Esophagus (tissue), 2 donors: ENCODE measurements around the gene PVALEF. TPM values are rescaled to one million over a fixed set of nuclear protein-coding genes. Genes with fewer than 3 reads are reported as not detected.

Experiments used
- H3K27ac ChIP-seq, 2 donors: one replicate each; pipeline ENCODE4 v1.5.1; 2013; ENCODE audit warnings: low read depth in 2 of 2, mild to moderate bottlenecking in 2 of 2, inconsistent platforms in 1 of 2, low read length in 1 of 2, moderate library complexity in 1 of 2
- H3K27me3 ChIP-seq, 2 donors: one replicate each; pipeline ENCODE4 v1.6.1; 2013; ENCODE audit warnings: low read length in 2 of 2, control low read depth in 1 of 2, mild to moderate bottlenecking in 1 of 2; ENCODE audit not compliant: insufficient read depth in 2 of 2, control insufficient read depth in 1 of 2
- H3K36me3 ChIP-seq, 2 donors: one replicate each; pipeline ENCODE4 v1.6.1; 2013; ENCODE audit warnings: low read length in 1 of 2; ENCODE audit not compliant: control insufficient read depth in 2 of 2, insufficient read depth in 2 of 2
- H3K4me1 ChIP-seq, 2 donors: one replicate each; pipeline ENCODE4 v1.6.1; 2013; ENCODE audit warnings: low read length in 1 of 2; ENCODE audit not compliant: control insufficient read depth in 2 of 2, insufficient read depth in 2 of 2
- H3K4me3 ChIP-seq, 2 donors: one replicate each; pipeline ENCODE4 v1.5.1; 2013; ENCODE audit warnings: low read length in 2 of 2, mild to moderate bottlenecking in 2 of 2, low read depth in 1 of 2, moderate library complexity in 1 of 2
- H3K9me3 ChIP-seq, 2 donors: one replicate each; pipeline ENCODE4 v1.6.1; 2013; ENCODE audit warnings: mild to moderate bottlenecking in 2 of 2, low read depth in 1 of 2, low read length in 1 of 2, moderate library complexity in 1 of 2; ENCODE audit not compliant: control insufficient read depth in 2 of 2, insufficient read depth in 1 of 2
- WGBS, 2 donors: extraction: QIAGEN DNeasy Blood & Tissue Kit; methylation state at CpG; one replicate each; pipeline ENCODE4 v1.1.7; 2013; 5-methylcytosine and 5-hydroxymethylcytosine counted together
- polyA plus RNA-seq, 2 donors: library from polyadenylated mRNA; stranded (reverse); fragments of 200-250 nt; gene quantifications; one replicate each; pipeline ENCODE4 v1.2.3, GENCODE V29; 2013
- donor health status: healthy with polysubstance abuse.
- donor health status: Bipolar disorder and iron deficiency.

Gene PVALEF
- polyA plus RNA-seq, 2 donors, result not detected

DNA sequence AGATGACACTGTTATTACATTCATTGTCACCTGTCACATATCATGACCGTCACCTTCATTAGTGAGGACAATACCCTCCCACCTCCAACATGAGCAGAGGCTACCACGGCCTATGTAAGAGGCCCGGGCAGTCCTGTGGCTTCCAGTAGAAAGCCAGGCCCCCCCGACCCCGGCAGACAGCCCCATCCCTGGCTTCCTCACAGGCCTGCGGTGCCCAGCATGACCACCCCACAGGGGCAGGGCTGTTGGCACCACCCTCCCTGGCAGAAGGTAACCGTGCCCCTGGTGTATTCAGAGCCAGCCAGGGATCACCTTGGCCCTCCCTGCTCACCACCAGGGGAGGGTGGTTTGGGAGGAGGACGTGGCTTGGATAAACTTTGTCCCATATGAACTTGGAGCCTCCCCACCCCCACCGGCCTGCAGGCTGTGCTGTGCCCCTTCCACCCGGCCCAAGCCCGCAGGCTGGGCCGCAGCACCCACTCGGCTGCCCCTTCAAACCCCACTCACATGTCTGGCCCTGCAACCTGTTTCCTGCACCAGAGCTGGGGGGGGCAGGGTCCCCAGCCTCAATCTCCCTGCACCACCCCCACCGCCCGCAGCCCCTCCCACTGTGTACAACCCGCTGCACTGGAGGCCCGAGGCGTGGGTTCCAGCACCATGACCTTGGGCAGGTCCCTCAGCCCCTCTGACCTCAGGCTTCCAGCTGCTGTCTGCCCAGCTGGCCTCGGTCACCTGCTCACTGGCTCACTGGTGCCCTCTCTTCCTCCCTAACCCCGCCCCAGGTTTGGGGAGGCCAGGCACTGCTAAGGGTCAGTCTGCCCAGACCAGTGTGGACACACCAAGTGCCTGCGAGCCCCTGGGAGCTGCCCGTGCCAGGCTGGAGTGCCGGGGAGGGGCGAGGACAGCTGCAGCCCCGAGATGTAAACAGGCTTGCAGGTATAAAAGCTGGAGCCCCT is 13.1 kb downstream of the PVALEF start:
- H3K4me1 ChIP-seq, result no peaks in the 10 kb centered on the region
- peaks cover 0 to 2% of the 10 kb centered on the region in 2 donors for H3K27me3 ChIP-seq
- H3K4me3 ChIP-seq, result no peak overlapping the region
- no peaks in the 10 kb centered on the region for H3K9me3 ChIP-seq
- no peak overlapping the region for H3K27ac ChIP-seq
- WGBS, 2 donors, result 85 to 86% methylated on average over 25 of the region's 25 CpGs
- no peaks in the 10 kb centered on the region for H3K36me3 ChIP-seq

GRCh38 chr17:81179220-81179619 is 13.9 kb downstream of the PVALEF start:
- no peak overlapping the region for H3K4me3 ChIP-seq
- no peaks in the 10 kb centered on the region for H3K36me3 ChIP-seq
- peaks cover 0 to 4% of the 10 kb centered on the region in 2 donors for H3K27me3 ChIP-seq
- WGBS, 2 donors, result 70 to 74% methylated on average over 9 of the region's 9 CpGs
- no peaks in the 10 kb centered on the region for H3K4me1 ChIP-seq
- peaks cover 0 to 7% of the 10 kb centered on the region in 2 donors for H3K9me3 ChIP-seq
- no peak overlapping the region for H3K27ac ChIP-seq

- Histone ChIP-seq H3K36me3 (no peaks in the 10 kb centered on the region), H3K4me3 (no peak overlapping the region), H3K4me1 (no peaks in the 10 kb centered on the region), H3K27me3 (peaks cover 0 to 8% of the 10 kb centered on the region in 2 donors), H3K27ac (no peak overlapping the region), H3K9me3 (peaks cover 0 to 7% of the 10 kb centered on the region in 2 donors)
- 70 to 79% methylated on average over 12 of the region's 12 CpGs for WGBS, 2 donors
These were observed 14.6 kb downstream of the PVALEF start for GRCh38 chr17:81179861-81180260.

DNA sequence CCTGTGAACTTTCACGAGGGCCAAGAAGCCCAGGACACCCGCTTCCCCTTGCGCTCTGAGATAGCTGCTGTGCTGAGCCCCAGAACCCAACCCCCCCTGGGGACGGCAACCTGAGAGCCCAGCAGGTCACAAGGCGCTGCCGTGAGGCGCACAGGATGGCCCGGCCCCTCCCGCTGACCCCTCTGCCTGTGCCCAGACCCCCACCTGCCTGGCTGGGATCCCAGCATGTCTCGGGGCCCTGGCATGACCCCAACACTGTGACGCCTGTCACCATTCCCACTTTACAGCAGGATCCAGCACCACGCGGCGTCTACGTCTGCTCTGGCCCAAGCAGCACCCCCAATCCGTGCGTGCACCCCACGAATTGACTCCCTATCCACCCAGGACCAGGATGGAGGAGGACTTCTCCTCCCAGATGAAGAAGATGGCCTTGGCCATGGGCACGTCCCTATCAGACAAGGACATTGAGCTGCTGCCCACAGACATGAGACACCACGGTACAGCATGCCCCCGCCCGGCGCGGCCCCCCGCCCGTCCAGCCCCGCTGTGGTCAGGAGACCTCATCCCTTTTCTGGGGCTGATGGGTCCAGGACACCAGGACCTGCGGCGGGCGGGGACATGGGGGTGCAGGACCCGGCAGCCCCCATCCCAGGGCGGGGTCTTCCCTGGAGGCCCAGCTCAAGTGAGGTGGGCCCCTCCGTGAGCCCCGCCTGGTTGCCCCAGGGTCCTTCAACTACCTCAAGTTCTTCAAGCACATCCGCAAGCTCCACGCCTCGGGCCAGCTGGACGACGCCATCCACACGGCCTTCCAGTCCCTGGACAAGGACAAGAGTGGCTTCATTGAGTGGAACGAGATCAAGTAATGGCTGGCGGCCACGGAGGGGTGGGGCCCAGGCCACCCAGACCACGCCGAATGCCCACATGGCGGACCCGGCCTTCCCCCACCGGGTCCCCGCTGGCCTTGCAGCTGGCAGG is 15.8 kb downstream of the PVALEF start:
- no peak overlapping the region for H3K4me3 ChIP-seq
- no peak overlapping the region for H3K27ac ChIP-seq
- H3K27me3 ChIP-seq, result peaks cover 0 to 8% of the 10 kb centered on the region in 2 donors
- H3K36me3 ChIP-seq, result no peaks in the 10 kb centered on the region
- WGBS, 2 donors, result 88 to 89% methylated on average over 49 of the region's 49 CpGs
- H3K4me1 ChIP-seq, result no peaks in the 10 kb centered on the region
- peaks cover 0 to 7% of the 10 kb centered on the region in 2 donors for H3K9me3 ChIP-seq

DNA sequence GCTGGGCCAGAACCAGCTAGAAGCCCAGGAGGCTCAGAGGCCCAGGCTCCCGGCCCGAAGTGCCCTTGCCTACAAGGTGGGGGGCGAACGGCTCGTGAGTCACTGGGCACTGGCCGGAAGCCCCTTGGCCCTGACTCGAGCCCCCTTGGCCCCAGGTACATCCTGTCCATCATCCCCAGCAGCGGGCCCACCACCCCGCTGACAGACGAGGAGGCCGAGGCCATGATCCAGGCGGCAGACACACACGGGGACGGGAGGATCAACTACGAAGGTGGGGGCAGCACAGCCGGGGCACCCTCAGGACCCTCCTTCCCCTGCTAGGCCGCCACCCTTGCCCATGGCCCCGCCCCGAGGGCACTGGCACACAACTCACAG is 16.5 kb downstream of the PVALEF start:
- no peak overlapping the region for H3K27ac ChIP-seq
- no peaks in the 10 kb centered on the region for H3K36me3 ChIP-seq
- WGBS, 2 donors, result 90 to 91% methylated on average over 19 of the region's 19 CpGs
- H3K4me3 ChIP-seq, result no peak overlapping the region
- H3K27me3 ChIP-seq, result peaks cover 0 to 8% of the 10 kb centered on the region in 2 donors
- peaks cover 0 to 7% of the 10 kb centered on the region in 2 donors for H3K9me3 ChIP-seq
- H3K4me1 ChIP-seq, result no peaks in the 10 kb centered on the region

DNA sequence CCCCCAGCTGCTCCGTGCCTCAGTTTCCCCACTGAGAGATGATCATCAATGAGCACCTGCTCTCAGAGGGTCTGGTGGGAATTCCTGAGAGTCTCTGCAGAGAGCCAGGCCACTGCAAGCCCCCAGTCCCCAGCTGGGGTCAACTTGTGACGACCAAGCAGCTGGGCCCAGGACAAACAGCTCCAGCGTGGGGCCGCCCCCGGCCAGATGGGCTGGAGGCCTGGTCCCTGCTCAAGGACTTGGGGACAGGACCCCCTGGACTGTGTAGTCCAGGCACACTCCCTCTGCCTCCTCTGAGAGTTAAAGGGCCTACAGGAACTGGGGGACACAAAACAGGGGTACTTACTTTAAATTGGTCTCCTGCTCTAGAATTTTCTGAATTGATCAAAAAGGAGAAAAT is 17.3 kb downstream of the PVALEF start:
- 82 to 86% methylated on average over 5 of the region's 5 CpGs for WGBS, 2 donors
- no peak overlapping the region for H3K27ac ChIP-seq
- no peaks in the 10 kb centered on the region for H3K36me3 ChIP-seq
- peaks cover 0 to 7% of the 10 kb centered on the region in 2 donors for H3K9me3 ChIP-seq
- H3K4me3 ChIP-seq, result no peak overlapping the region
- no peaks in the 10 kb centered on the region for H3K4me1 ChIP-seq
- peaks cover 0 to 8% of the 10 kb centered on the region in 2 donors for H3K27me3 ChIP-seq

DNA sequence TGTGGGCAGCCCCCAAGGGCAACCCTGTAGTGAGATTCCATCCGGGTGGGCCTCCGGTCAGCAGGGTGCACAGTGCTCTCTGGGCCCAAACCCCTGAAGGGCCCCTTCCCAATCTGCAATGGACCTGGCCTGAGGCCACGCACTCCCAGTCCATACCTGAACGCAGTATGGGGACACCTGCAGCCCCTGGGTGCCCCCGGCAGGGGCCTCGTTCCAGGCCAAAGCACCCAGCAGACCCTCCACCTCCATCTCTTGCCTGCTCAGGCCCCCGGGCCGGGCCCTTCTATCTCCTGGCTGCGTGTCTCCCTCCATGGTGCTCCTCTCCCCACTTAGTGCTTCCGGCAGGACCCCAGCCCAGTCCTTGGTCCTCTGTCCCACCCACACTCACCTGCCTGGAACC is 18.0 kb downstream of the PVALEF start:
- 86 to 89% methylated on average over 10 of the region's 10 CpGs for WGBS, 2 donors
- Histone ChIP-seq H3K4me1 (no peaks in the 10 kb centered on the region), H3K4me3 (no peak overlapping the region), H3K9me3 (peaks cover 0 to 7% of the 10 kb centered on the region in 2 donors), H3K27me3 (peaks cover 0 to 8% of the 10 kb centered on the region in 2 donors), H3K36me3 (no peaks in the 10 kb centered on the region), H3K27ac (no peak overlapping the region)

- Histone ChIP-seq H3K27ac (no peak overlapping the region), H3K27me3 (peaks cover 0 to 8% of the 10 kb centered on the region in 2 donors), H3K4me3 (no peak overlapping the region), H3K36me3 (no peaks in the 10 kb centered on the region), H3K9me3 (peaks cover 0 to 7% of the 10 kb centered on the region in 2 donors), H3K4me1 (no peaks in the 10 kb centered on the region)
- WGBS, 2 donors, result 89 to 93% methylated on average over 11 of the region's 11 CpGs
These were observed 18.5 kb downstream of the PVALEF start for GRCh38 chr17:81183807-81184206.

- H3K27me3 ChIP-seq, result peaks cover 0 to 8% of the 10 kb centered on the region in 2 donors
- H3K4me1 ChIP-seq, result no peaks in the 10 kb centered on the region
- no peaks in the 10 kb centered on the region for H3K36me3 ChIP-seq
- no peak overlapping the region for H3K4me3 ChIP-seq
- peaks cover 0 to 7% of the 10 kb centered on the region in 2 donors for H3K9me3 ChIP-seq
- H3K27ac ChIP-seq, result no peak overlapping the region
- WGBS, 2 donors, result 23 to 24% methylated on average over 15 of the region's 15 CpGs
These were observed 19.2 kb downstream of the PVALEF start for GRCh38 chr17:81184555-81184954.
